ENCODE measurements around the gene CCL2.

CCL2 gene

DNA sequence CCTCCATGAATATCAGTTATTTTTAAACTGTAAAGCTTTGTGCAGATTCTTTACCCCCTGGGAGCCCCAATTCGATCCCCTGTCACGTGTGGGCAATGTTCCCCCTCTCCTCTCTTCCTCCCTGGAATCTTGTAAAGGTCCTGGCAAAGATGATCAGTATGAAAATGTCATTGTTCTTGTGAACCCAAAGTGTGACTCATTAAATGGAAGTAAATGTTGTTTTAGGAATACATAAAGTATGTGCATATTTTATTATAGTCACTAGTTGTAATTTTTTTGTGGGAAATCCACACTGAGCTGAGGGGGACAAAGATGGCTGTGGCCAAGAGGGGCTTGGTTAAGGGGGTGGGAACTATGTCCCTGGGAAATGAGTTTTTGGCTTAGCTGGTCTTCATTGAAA lies 32.8 kb downstream of the CCL2 start:
- Histone ChIP-seq H2BK12ac (ENCODE audit: low read length in 2 of 2) (no peak overlapping the region), H2BK5ac (ENCODE audit: low read depth, low read length, poor library complexity, severe bottlenecking) (no peak overlapping the region), H2AFZ (ENCODE audit: low read depth, low read length) (no peak overlapping the region), H3K79me1 (replicated peaks; ENCODE audit: low read length, poor library complexity, severe bottlenecking) (no peaks in the 10 kb centered on the region), H3K36me3 (ENCODE audit: control insufficient read depth in 1 of 2, insufficient read depth in 2 of 2, low read depth in 1 of 2, low read length in 2 of 2) (no peaks in the 10 kb centered on the region), H4K8ac (ENCODE audit: low read length) (no peak overlapping the region), H3K18ac (ENCODE audit: low read depth in 1 of 2, low read length in 2 of 2) (no peak overlapping the region), H3K23ac (ENCODE audit: low read length in 2 of 2) (no peak overlapping the region), H2BK15ac (ENCODE audit: low read depth, poor library complexity, severe bottlenecking) (no peak overlapping the region), H3K4ac (ENCODE audit: low read depth in 1 of 2, low read length in 2 of 2) (no peak overlapping the region), H3K27ac (ENCODE audit: low read length, poor library complexity, severe bottlenecking) (no peak overlapping the region), H3K9ac (ENCODE audit: low read length) (no peak overlapping the region), H4K91ac (ENCODE audit: low read length) (no peak overlapping the region), H2BK120ac (ENCODE audit: low read depth, low read length) (no peak overlapping the region), H3K27me3 (ENCODE audit: control insufficient read depth in 1 of 2, insufficient read depth in 1 of 2, low read length in 2 of 2) (no peaks in the 10 kb centered on the region), H3K4me1 (ENCODE audit: control insufficient read depth, insufficient read depth, low read depth, low read length) (no peaks in the 10 kb centered on the region), H3K4me2 (ENCODE audit: low read length, poor library complexity, severe bottlenecking) (no peak overlapping the region), H3K4me3 (ENCODE audit: insufficient read depth in 1 of 2, low read depth in 1 of 2, low read length in 2 of 2) (no peak overlapping the region), H2AK5ac (ENCODE audit: low read length, severe bottlenecking) (no peak overlapping the region), H3K9me3 (ENCODE audit: control insufficient read depth, low read length) (no peaks in the 10 kb centered on the region), H3K14ac (ENCODE audit: low read length in 2 of 2) (no peak overlapping the region)
- DNase-seq, result no peak
- WGBS, result no CpG with 5 or more reads among the region's 2 CpGs

DNA sequence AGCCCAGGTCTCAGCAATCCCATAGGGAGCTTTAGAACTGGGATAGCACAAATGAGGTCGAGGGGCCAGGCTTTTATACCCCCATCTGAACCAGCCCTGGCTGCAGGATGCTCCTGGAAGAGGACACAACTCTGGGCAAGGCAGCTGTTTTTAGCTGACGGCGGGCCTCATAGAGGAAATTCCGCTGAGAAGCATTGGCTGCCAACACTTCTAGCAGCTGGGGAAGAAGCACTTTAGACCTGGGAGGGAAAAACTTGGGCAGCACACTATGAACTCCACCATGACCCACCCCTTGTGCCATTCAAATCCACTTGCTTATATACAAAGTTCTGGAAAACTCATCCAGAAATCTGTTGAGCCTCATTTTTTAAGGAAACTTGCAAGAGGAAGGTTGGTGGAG lies 35.5 kb downstream of the CCL2 start:
- no peak for DNase-seq
- Histone ChIP-seq H3K9ac (ENCODE audit: low read length) (no peak overlapping the region), H3K18ac (ENCODE audit: low read depth in 1 of 2, low read length in 2 of 2) (no peak overlapping the region), H4K8ac (ENCODE audit: low read length) (no peak overlapping the region), H3K4me3 (ENCODE audit: insufficient read depth in 1 of 2, low read depth in 1 of 2, low read length in 2 of 2) (no peak overlapping the region), H3K4me1 (ENCODE audit: control insufficient read depth, insufficient read depth, low read depth, low read length) (no peaks in the 10 kb centered on the region), H3K23ac (ENCODE audit: low read length in 2 of 2) (no peak overlapping the region), H3K27me3 (ENCODE audit: control insufficient read depth in 1 of 2, insufficient read depth in 1 of 2, low read length in 2 of 2) (no peaks in the 10 kb centered on the region), H2BK12ac (ENCODE audit: low read length in 2 of 2) (no peak overlapping the region), H3K14ac (ENCODE audit: low read length in 2 of 2) (no peak overlapping the region), H3K4ac (ENCODE audit: low read depth in 1 of 2, low read length in 2 of 2) (no peak overlapping the region), H3K4me2 (ENCODE audit: low read length, poor library complexity, severe bottlenecking) (no peak overlapping the region), H3K79me1 (replicated peaks; ENCODE audit: low read length, poor library complexity, severe bottlenecking) (no peaks in the 10 kb centered on the region), H3K36me3 (ENCODE audit: control insufficient read depth in 1 of 2, insufficient read depth in 2 of 2, low read depth in 1 of 2, low read length in 2 of 2) (no peaks in the 10 kb centered on the region), H2BK15ac (ENCODE audit: low read depth, poor library complexity, severe bottlenecking) (no peak overlapping the region), H4K91ac (ENCODE audit: low read length) (no peak overlapping the region), H2AFZ (ENCODE audit: low read depth, low read length) (no peak overlapping the region), H2BK5ac (ENCODE audit: low read depth, low read length, poor library complexity, severe bottlenecking) (no peak overlapping the region), H3K27ac (ENCODE audit: low read length, poor library complexity, severe bottlenecking) (no peak overlapping the region), H2AK5ac (ENCODE audit: low read length, severe bottlenecking) (no peak overlapping the region), H2BK120ac (ENCODE audit: low read depth, low read length) (no peak overlapping the region), H3K9me3 (ENCODE audit: control insufficient read depth, low read length) (no peaks in the 10 kb centered on the region)
- WGBS, result 66% methylated on average over 4 of the region's 4 CpGs

DNA sequence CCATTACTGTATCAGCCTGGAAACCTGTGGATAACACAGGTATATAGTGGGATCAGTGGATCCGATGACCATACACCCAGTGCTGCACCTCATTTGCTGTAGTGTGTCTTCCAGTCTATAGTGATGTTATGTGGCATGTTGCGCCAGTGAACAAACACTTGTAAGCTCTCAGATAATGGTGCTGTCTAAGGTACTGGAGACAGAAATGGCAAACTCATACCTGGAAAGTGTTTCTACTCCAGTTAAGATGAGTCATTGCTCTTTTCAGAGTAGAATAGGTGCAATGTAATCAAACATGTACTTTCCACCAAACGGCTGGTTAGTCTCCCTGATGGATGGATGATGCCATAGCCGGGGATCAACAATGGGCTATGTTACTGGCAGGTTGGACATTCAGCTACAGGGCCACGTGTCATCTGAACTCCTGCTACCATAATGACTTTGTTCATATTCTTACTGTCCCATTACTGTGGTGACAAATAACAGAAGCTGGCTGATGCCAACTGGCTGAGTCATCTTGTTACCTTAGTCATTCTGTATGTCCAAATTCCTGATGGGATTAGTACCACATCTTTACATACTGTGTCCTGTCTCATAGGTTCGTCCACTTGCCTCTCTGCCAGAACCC lies 36.8 kb downstream of the CCL2 start:
- Histone ChIP-seq H2BK120ac (ENCODE audit: low read depth, low read length) (no peak overlapping the region), H3K27ac (ENCODE audit: low read length, poor library complexity, severe bottlenecking) (no peak overlapping the region), H4K91ac (ENCODE audit: low read length) (no peak overlapping the region), H2AFZ (ENCODE audit: low read depth, low read length) (no peak overlapping the region), H3K36me3 (ENCODE audit: control insufficient read depth in 1 of 2, insufficient read depth in 2 of 2, low read depth in 1 of 2, low read length in 2 of 2) (no peaks in the 10 kb centered on the region), H2AK5ac (ENCODE audit: low read length, severe bottlenecking) (no peak overlapping the region), H3K4me3 (ENCODE audit: insufficient read depth in 1 of 2, low read depth in 1 of 2, low read length in 2 of 2) (no peak overlapping the region), H3K18ac (ENCODE audit: low read depth in 1 of 2, low read length in 2 of 2) (no peak overlapping the region), H3K9me3 (ENCODE audit: control insufficient read depth, low read length) (no peaks in the 10 kb centered on the region), H3K27me3 (ENCODE audit: control insufficient read depth in 1 of 2, insufficient read depth in 1 of 2, low read length in 2 of 2) (no peaks in the 10 kb centered on the region), H2BK5ac (ENCODE audit: low read depth, low read length, poor library complexity, severe bottlenecking) (no peak overlapping the region), H3K9ac (ENCODE audit: low read length) (no peak overlapping the region), H3K4me2 (ENCODE audit: low read length, poor library complexity, severe bottlenecking) (no peak overlapping the region), H2BK12ac (ENCODE audit: low read length in 2 of 2) (no peak overlapping the region), H3K23ac (ENCODE audit: low read length in 2 of 2) (no peak overlapping the region), H3K79me1 (replicated peaks; ENCODE audit: low read length, poor library complexity, severe bottlenecking) (no peaks in the 10 kb centered on the region), H4K8ac (ENCODE audit: low read length) (no peak overlapping the region), H3K4me1 (ENCODE audit: control insufficient read depth, insufficient read depth, low read depth, low read length) (no peaks in the 10 kb centered on the region), H3K4ac (ENCODE audit: low read depth in 1 of 2, low read length in 2 of 2) (no peak overlapping the region), H3K14ac (ENCODE audit: low read length in 2 of 2) (no peak overlapping the region), H2BK15ac (ENCODE audit: low read depth, poor library complexity, severe bottlenecking) (no peak overlapping the region)
- 79% methylated on average over 6 of the region's 6 CpGs for WGBS
- no peak for DNase-seq

DNA sequence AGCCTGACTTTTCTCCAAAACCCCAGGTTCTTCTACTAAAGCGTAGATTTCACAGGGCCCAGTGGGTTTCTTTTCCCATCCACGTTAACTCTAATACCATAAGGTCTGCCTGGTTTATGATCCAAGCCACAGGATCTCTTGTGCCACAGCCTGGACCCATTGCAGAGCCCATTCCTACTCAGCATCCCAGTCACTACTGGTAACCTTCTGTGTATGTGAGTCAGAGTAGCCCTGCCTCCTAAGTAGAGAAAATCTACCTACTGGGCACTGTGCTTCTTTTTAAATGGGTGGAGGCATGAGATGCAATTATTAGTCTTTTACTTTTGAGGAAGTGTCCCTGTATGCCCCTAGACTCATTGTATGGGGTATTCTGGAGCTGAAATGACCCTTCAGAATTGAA lies 43.9 kb downstream of the CCL2 start:
- DNase-seq, result no peak
- H3K4me3 ChIP-seq (ENCODE audit: insufficient read depth in 1 of 2, low read depth in 1 of 2, low read length in 2 of 2), result no peak overlapping the region
- no peak overlapping the region for H3K9ac ChIP-seq (ENCODE audit: low read length)
- no peaks in the 10 kb centered on the region for H3K79me1 ChIP-seq (replicated peaks; ENCODE audit: low read length, poor library complexity, severe bottlenecking)
- H3K14ac ChIP-seq (ENCODE audit: low read length in 2 of 2), result no peak overlapping the region
- no peaks in the 10 kb centered on the region for H3K9me3 ChIP-seq (ENCODE audit: control insufficient read depth, low read length)
- H2BK12ac ChIP-seq (ENCODE audit: low read length in 2 of 2), result no peak overlapping the region
- H3K27ac ChIP-seq (ENCODE audit: low read length, poor library complexity, severe bottlenecking), result no peak overlapping the region
- H3K18ac ChIP-seq (ENCODE audit: low read depth in 1 of 2, low read length in 2 of 2), result no peak overlapping the region
- H3K4me1 ChIP-seq (ENCODE audit: control insufficient read depth, insufficient read depth, low read depth, low read length), result peaks cover 3% of the 10 kb centered on the region
- no peak overlapping the region for H3K23ac ChIP-seq (ENCODE audit: low read length in 2 of 2)
- H2AK5ac ChIP-seq (ENCODE audit: low read length, severe bottlenecking), result no peak overlapping the region
- 87% methylated on average over 2 of the region's 2 CpGs for WGBS
- H3K4me2 ChIP-seq (ENCODE audit: low read length, poor library complexity, severe bottlenecking), result no peak overlapping the region
- H3K4ac ChIP-seq (ENCODE audit: low read depth in 1 of 2, low read length in 2 of 2), result no peak overlapping the region
- no peak overlapping the region for H2AFZ ChIP-seq (ENCODE audit: low read depth, low read length)
- no peak overlapping the region for H4K91ac ChIP-seq (ENCODE audit: low read length)
- no peaks in the 10 kb centered on the region for H3K36me3 ChIP-seq (ENCODE audit: control insufficient read depth in 1 of 2, insufficient read depth in 2 of 2, low read depth in 1 of 2, low read length in 2 of 2)
- H2BK120ac ChIP-seq (ENCODE audit: low read depth, low read length), result no peak overlapping the region
- no peaks in the 10 kb centered on the region for H3K27me3 ChIP-seq (ENCODE audit: control insufficient read depth in 1 of 2, insufficient read depth in 1 of 2, low read length in 2 of 2)
- H2BK5ac ChIP-seq (ENCODE audit: low read depth, low read length, poor library complexity, severe bottlenecking), result no peak overlapping the region
- no peak overlapping the region for H2BK15ac ChIP-seq (ENCODE audit: low read depth, poor library complexity, severe bottlenecking)
- H4K8ac ChIP-seq (ENCODE audit: low read length), result no peak overlapping the region
